IMR-90 (cell line): ENCODE data around the gene YPEL3.

Source experiments
- CEBPB ChIP-seq: IDR thresholded peaks from 2 replicates; pipeline ENCODE4 v1.6.1; 2012; ENCODE audit warnings: low read depth, low read length, improper control_type of control experiment
- CTCF ChIP-seq: conservative IDR thresholded peaks from 2 replicates; pipeline ENCODE4 v1.5.1; 2012; ENCODE audit warnings: mild to moderate bottlenecking, low read depth, low read length, improper control_type of control experiment
- MAFK ChIP-seq: IDR thresholded peaks from 2 replicates; pipeline ENCODE4 v1.6.1; 2012; ENCODE audit warnings: low read depth, low read length, improper control_type of control experiment
- MAZ ChIP-seq: IDR thresholded peaks from 2 replicates; pipeline ENCODE4 v1.6.1; 2012; ENCODE audit warnings: low read depth, mild to moderate bottlenecking, low read length, improper control_type of control experiment, moderate library complexity, borderline replicate concordance
- MXI1 ChIP-seq: IDR thresholded peaks from 2 replicates; pipeline ENCODE4 v1.6.1; 2012; ENCODE audit warnings: low read depth, mild to moderate bottlenecking, low read length, moderate library complexity, borderline replicate concordance
- NFE2L2 ChIP-seq: fragments of 150-350 bp; IDR thresholded peaks from 2 replicates; pipeline ENCODE4 v1.6.1; 2016; ENCODE audit warnings: low read depth, mild to moderate bottlenecking, low read length
- POLR2A ChIP-seq: IDR thresholded peaks from 2 replicates; pipeline ENCODE4 v1.6.1; 2012; ENCODE audit warnings: mild to moderate bottlenecking, low read depth, low read length
- RAD21 ChIP-seq: IDR thresholded peaks from 2 replicates; pipeline ENCODE4 v1.6.1; 2012; ENCODE audit warnings: low read length, improper control_type of control experiment
- RCOR1 ChIP-seq: IDR thresholded peaks from 2 replicates; pipeline ENCODE4 v1.6.1; 2012; ENCODE audit warnings: mild to moderate bottlenecking, low read length, improper control_type of control experiment; ENCODE audit not compliant: insufficient replicate concordance
- SMC3 ChIP-seq: fragments of 150-350 bp; IDR thresholded peaks from 2 replicates; pipeline ENCODE4 v1.6.1; 2016; ENCODE audit warnings: low read depth, mild to moderate bottlenecking, antibody characterized with exemption, low read length, moderate library complexity
- USF2 ChIP-seq: fragments of 150-350 bp; IDR thresholded peaks from 2 replicates; pipeline ENCODE4 v1.6.1; 2017; ENCODE audit warnings: mild to moderate bottlenecking, antibody characterized with exemption, low read length, low read depth

- TF ChIP-seq POLR2A (no peak), MAZ (no peak), CTCF (no peak), CEBPB (no peak), NFE2L2 (no peak), MXI1 (no peak), MAFK (no peak), SMC3 (no peak), USF2 (no peak), RAD21 (no peak), RCOR1 (no peak)
These were observed 29.0 kb upstream of the YPEL3 start for GRCh38 chr16:30124985-30125379.
